Ovary (tissue), 10 donors: ENCODE measurements around the gene CILP. TPM values are rescaled to one million over a fixed set of nuclear protein-coding genes. Genes with fewer than 3 reads are reported as not detected.

Experiments
- DNase-seq, 5 donors: peaks; one replicate each; pipeline ENCODE4 v3.0.0-alpha.2; 2019 to 2020
- H3K27ac ChIP-seq, 2 donors: fragments of 200-600 bp; one replicate each; pipeline versions ENCODE4 v1.5.1 to v1.8.0; 2019 to 2022
- H3K27me3 ChIP-seq: fragments of 200-600 bp; one replicate; pipeline ENCODE4 v1.8.0; 2022
- H3K36me3 ChIP-seq: fragments of 200-600 bp; sonication (generic); one replicate; pipeline ENCODE4 v1.5.1; 2019
- H3K4me1 ChIP-seq: one replicate; pipeline ENCODE4 v1.8.1; 2013; ENCODE audit warnings: mild to moderate bottlenecking, moderate library complexity; ENCODE audit not compliant: insufficient read depth
- H3K4me3 ChIP-seq: fragments of 200-600 bp; sonication (generic); one replicate; pipeline ENCODE4 v1.5.1; 2017
- H3K9me3 ChIP-seq, 2 donors: fragments of 200-600 bp in 1 of 2; sonication (generic) in 1 of 2; one replicate each; pipeline versions ENCODE4 v1.5.1 to v1.8.1; 2013 to 2019; ENCODE audit warnings: mild to moderate bottlenecking in 1 of 2, moderate library complexity in 1 of 2
- CTCF ChIP-seq, 3 donors: fragments of 450-650 bp in 2 of 3; fragments of 200-600 bp in 1 of 3; IDR thresholded peaks; one replicate each; pipeline versions ENCODE4 v1.5.1 to v1.8.0; 2016 to 2022; ENCODE audit warnings: antibody characterized with exemption in 3 of 3, mild to moderate bottlenecking in 1 of 3
- EP300 ChIP-seq: sonication (generic); formaldehyde crosslinking; IDR thresholded peaks from one replicate; pipeline ENCODE4 v1.6.1; 2017; ENCODE audit warnings: antibody characterized with exemption
- POLR2A ChIP-seq: fragments of 450-650 bp; IDR thresholded peaks from one replicate; pipeline ENCODE4 v1.6.1; 2017; ENCODE audit warnings: antibody characterized with exemption, mild to moderate bottlenecking, moderate library complexity
- WGBS, 3 donors: extraction: QIAGEN DNeasy Blood & Tissue Kit in 1 of 3; methylation state at CpG; one replicate each; pipeline versions ENCODE4 v1.1.5 to v1.1.7; 2013 to 2017; 5-methylcytosine and 5-hydroxymethylcytosine counted together
- intact Hi-C, 4 donors: fragments of 100-400 bp; cut with DNase I; formaldehyde crosslinking; loops; one replicate each; pipeline versions ENCODE4 v1.11.0 to v1.15.1; 2022 to 2023
- long read RNA-seq, 3 donors: library from polyadenylated mRNA in 2 of 3; unstranded in 2 of 3; transcript quantifications; one replicate each; pipeline ENCODE4 v2.0.0 and lab custom pipeline, GENCODE V29; 2021 to 2026
- polyA plus RNA-seq, 2 donors: library from polyadenylated mRNA; stranded (reverse); fragments of 200-250 nt in 1 of 2; fragments of 350-450 nt in 1 of 2; fragmentation: Illumina TruSeq in 1 of 2; extraction: RNeasy Lipid Tissue Mini Kit (QIAGEN cat#74804) in 1 of 2; gene quantifications; one replicate each; pipeline ENCODE4 v1.2.3, GENCODE V29; 2013 to 2014
- total RNA-seq, 7 donors: library from RNA; depleted of rRNA in 2 of 7; stranded (reverse); fragments of >200 nt in 2 of 7; fragmentation: NEBNext Ultra II Directional in 3 of 7; extraction: Animal tissue kit (Norgen Biotek cat#: 25700) in 3 of 7; gene quantifications; one replicate each; pipeline versions ENCODE4 v1.1.0 to v1.2.4, GENCODE V29; 2016 to 2023
- donor health status: DM: no; HTN: no; CAD: no; lungs with moderate emphysema.
- donor health status: DM: no; HTN: no; CAD: no.
- donor health status: Bipolar disorder and iron deficiency.
- donor health status: DM: yes; HTN: yes; CAD: no.
- donor health status: DM: no; HTN: no; CAD: no.
- donor health status: DM: yes; HTN: yes; CAD: no.

CILP gene, protein sequence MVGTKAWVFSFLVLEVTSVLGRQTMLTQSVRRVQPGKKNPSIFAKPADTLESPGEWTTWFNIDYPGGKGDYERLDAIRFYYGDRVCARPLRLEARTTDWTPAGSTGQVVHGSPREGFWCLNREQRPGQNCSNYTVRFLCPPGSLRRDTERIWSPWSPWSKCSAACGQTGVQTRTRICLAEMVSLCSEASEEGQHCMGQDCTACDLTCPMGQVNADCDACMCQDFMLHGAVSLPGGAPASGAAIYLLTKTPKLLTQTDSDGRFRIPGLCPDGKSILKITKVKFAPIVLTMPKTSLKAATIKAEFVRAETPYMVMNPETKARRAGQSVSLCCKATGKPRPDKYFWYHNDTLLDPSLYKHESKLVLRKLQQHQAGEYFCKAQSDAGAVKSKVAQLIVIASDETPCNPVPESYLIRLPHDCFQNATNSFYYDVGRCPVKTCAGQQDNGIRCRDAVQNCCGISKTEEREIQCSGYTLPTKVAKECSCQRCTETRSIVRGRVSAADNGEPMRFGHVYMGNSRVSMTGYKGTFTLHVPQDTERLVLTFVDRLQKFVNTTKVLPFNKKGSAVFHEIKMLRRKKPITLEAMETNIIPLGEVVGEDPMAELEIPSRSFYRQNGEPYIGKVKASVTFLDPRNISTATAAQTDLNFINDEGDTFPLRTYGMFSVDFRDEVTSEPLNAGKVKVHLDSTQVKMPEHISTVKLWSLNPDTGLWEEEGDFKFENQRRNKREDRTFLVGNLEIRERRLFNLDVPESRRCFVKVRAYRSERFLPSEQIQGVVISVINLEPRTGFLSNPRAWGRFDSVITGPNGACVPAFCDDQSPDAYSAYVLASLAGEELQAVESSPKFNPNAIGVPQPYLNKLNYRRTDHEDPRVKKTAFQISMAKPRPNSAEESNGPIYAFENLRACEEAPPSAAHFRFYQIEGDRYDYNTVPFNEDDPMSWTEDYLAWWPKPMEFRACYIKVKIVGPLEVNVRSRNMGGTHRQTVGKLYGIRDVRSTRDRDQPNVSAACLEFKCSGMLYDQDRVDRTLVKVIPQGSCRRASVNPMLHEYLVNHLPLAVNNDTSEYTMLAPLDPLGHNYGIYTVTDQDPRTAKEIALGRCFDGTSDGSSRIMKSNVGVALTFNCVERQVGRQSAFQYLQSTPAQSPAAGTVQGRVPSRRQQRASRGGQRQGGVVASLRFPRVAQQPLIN
- 10 to 100 TPM in 3 of 7 donors, 1 to 10 TPM in 4; 1.2 to 24.3 (median 4.6) TPM for total RNA-seq
- polyA plus RNA-seq, result 10 to 100 TPM in 1 of 2 donors, 1 to 10 TPM in 1; 1.6 to 34.1 TPM
- long read RNA-seq, donor 1, full-length matches to known transcripts, result 4 of 9 reads
- long read RNA-seq, donor 1, partial matches to known transcripts, result 0 of 9 reads
- long read RNA-seq, donor 1, other reads (novel, unspliced or antisense), result 5 of 9 reads
- long read RNA-seq, donor 2, full-length matches to known transcripts, result 6 of 13 reads
- long read RNA-seq, donor 2, partial matches to known transcripts, result 7 of 13 reads
- long read RNA-seq, donor 2, other reads (novel, unspliced or antisense), result 0 of 13 reads
- long read RNA-seq, donor 3, full-length matches to known transcripts, result 119 of 148 reads
- long read RNA-seq, donor 3, partial matches to known transcripts, result 5 of 148 reads
- long read RNA-seq, donor 3, other reads (novel, unspliced or antisense), result 24 of 148 reads

GRCh38 chr15:65210770-65211481, at the start of gene CILP:
TSS of gene CILP (minus strand) at chr15:65211473. CDS start at chr15:65209755, 1,718 bp downstream.
- H3K27ac ChIP-seq, result peak within 1 kb of the TSS in 1 of 2 donors; percentile 6

DNA sequence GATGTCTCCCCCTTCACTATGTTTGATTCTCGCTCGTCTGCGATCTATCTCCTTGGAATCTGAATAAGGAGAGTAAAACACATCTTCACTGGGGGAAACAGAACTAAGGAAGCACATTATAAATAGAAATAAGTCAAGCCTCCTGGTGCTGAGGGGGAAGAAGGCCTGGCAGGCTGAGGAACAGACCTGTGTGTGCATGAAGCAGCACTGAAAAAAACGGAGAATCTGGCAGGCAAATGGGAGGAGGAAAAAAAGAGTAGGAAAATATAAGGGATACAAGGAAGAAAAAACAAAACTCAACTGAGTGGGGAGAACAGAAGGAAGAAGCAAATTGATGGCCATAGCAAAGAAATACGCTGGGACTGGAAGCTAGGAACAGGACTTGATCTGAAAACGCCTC, 49.7 kb upstream of the CILP start:
- H3K9me3 ChIP-seq, result no peaks in the 10 kb centered on the region
- H3K4me3 ChIP-seq, result no peak overlapping the region
- DNase-seq, result no peak
- WGBS, 3 donors, result 87 to 92% (median 92%) methylated on average over 6 of the region's 6 CpGs
- TF ChIP-seq CTCF (IDR thresholded peaks at IDR 0.05) (no peak), POLR2A (no peak), EP300 (no peak)
- H3K27ac ChIP-seq, result peak overlapping the region in 1 of 2 donors; percentile 88
- no peaks in the 10 kb centered on the region for H3K27me3 ChIP-seq
- no peaks in the 10 kb centered on the region for H3K36me3 ChIP-seq
- intact Hi-C loops, result no loop called here
- peaks cover 18% of the 10 kb centered on the region for H3K4me1 ChIP-seq

More at GRCh38 chr15:65210770-65211481, at the start of gene CILP:
- Histone ChIP-seq H3K4me3 (no peak within 1 kb of the TSS), H3K36me3 (no peaks in the 10 kb centered on the region), H3K27me3 (no peaks in the 10 kb centered on the region), H3K9me3 (no peaks in the 10 kb centered on the region), H3K4me1 (peaks cover 18% of the 10 kb centered on the region)
- DNase-seq, result no peak
- TF ChIP-seq POLR2A (no peak), EP300 (no peak), CTCF (IDR thresholded peaks at IDR 0.05) (no peak)
- intact Hi-C loops, result no loop called here
- WGBS, 3 donors, result 64 to 67% (median 65%) methylated on average over 8 of the region's 8 CpGs

GRCh38 chr15:65259367-65259797, 48.1 kb upstream of the CILP start:
- no peaks in the 10 kb centered on the region for H3K9me3 ChIP-seq
- H3K36me3 ChIP-seq, result no peaks in the 10 kb centered on the region
- no peaks in the 10 kb centered on the region for H3K27me3 ChIP-seq
- H3K4me3 ChIP-seq, result no peak overlapping the region
- TF ChIP-seq EP300 (no peak), POLR2A (no peak), CTCF (IDR thresholded peaks at IDR 0.05) (no peak)
- peaks cover 18% of the 10 kb centered on the region for H3K4me1 ChIP-seq
- intact Hi-C loops, result loop anchor here in 1 of 4 donors (5.0 kb wide), 1 partner anchor 62 kb away; no protein-coding TSS in a partner anchor
- DNase-seq, result peak; percentile 54 to 73 (median 69)
- H3K27ac ChIP-seq, result peak overlapping the region; percentile 67 to 88
- 14 to 25% (median 19%) methylated on average over 7 of the region's 7 CpGs for WGBS, 3 donors
